Tibial nerve (tissue), 4 donors: ENCODE data around the gene STARD10.

ENCODE experiments used
- EP300 ChIP-seq, 2 donors: sonication (generic); formaldehyde crosslinking; IDR thresholded peaks; one replicate each; pipeline ENCODE4 v1.6.1; 2017; ENCODE audit warnings: antibody characterized with exemption in 2 of 2, mild to moderate bottlenecking in 1 of 2
- POLR2A ChIP-seq, 2 donors: fragments of 450-650 bp; IDR thresholded peaks; one replicate each; pipeline ENCODE4 v1.6.1; 2017; ENCODE audit warnings: antibody characterized with exemption in 2 of 2, mild to moderate bottlenecking in 2 of 2, moderate library complexity in 2 of 2
- TF ChIP-seq, protein P1 (sequence below), 5 experiments: fragments of 200-600 bp in 3 of 5; fragments of 450-650 bp in 2 of 5; sonication (generic) in 3 of 5; IDR thresholded peaks; one replicate each; pipeline ENCODE4 v1.5.1; 2016 to 2019; ENCODE audit warnings: antibody characterized with exemption in 5 of 5, mild to moderate bottlenecking in 3 of 5, moderate library complexity in 2 of 5

GRCh38 chr11:72776844-72777754, 16.7 kb downstream of the STARD10 start:
- TF ChIP-seq, protein P1, sequence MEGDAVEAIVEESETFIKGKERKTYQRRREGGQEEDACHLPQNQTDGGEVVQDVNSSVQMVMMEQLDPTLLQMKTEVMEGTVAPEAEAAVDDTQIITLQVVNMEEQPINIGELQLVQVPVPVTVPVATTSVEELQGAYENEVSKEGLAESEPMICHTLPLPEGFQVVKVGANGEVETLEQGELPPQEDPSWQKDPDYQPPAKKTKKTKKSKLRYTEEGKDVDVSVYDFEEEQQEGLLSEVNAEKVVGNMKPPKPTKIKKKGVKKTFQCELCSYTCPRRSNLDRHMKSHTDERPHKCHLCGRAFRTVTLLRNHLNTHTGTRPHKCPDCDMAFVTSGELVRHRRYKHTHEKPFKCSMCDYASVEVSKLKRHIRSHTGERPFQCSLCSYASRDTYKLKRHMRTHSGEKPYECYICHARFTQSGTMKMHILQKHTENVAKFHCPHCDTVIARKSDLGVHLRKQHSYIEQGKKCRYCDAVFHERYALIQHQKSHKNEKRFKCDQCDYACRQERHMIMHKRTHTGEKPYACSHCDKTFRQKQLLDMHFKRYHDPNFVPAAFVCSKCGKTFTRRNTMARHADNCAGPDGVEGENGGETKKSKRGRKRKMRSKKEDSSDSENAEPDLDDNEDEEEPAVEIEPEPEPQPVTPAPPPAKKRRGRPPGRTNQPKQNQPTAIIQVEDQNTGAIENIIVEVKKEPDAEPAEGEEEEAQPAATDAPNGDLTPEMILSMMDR (IDR thresholded peaks at IDR 0.05) = no peak
- TF ChIP-seq POLR2A (IDR thresholded peaks at IDR 0.05) (no peak), EP300 (IDR thresholded peaks at IDR 0.05) (no peak)
